Left kidney (tissue), 2 donors: ENCODE results near the gene TREML2. TPM values are rescaled to one million over a fixed set of nuclear protein-coding genes. Genes with fewer than 3 reads are reported as not detected.
"Not testable (repeated sequence)": the region's sequence is repeated elsewhere in the genome, so short reads cannot be mapped to it uniquely, and the experiment has no call there.

ENCODE experiments used
- DNase-seq: peaks from one replicate; pipeline ENCODE4 v3.0.0-alpha.2; 2013
- polyA plus RNA-seq: library from polyadenylated mRNA; unstranded; fragments of 120-200 nt; gene quantifications from one replicate; pipeline ENCODE4 v1.2.1, GENCODE V29; 2013; ENCODE audit not compliant: insufficient read length

The TREML2 gene
- polyA plus RNA-seq, 1 donor, result 0.07 TPM

DNA sequence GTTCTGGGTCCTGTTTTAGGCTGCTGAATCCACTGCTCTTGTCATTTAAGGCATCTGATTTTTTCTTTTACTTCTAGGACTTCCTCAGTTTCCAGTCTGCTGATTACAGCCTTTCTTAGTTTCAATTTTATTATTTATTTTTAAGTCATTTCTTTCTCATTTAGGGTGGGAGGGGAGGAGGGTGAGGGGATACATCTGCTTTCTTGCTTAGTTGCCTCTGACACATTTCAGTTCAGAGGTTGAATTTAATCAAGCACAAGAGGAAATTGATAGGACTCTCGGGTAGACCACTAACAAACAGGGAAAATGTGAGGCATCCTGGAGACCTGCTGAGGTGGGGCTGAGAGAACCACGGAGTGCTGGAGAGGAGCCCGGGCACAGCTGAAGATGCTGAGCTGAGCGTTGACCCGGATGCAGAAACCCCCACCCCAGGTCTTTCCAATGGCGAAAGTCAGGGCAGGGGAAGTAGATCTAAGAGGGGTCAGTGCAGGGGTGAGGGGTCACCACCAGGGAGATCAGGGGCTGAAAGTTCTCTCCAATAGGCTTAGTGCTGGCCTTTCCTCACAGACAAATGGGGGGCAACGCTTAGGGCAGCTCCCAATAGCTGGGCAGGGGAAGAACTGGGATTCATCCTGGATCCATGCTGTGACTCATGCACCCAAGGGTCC, 7.6 kb upstream of the TREML2 start:
- no peak for DNase-seq

DNA sequence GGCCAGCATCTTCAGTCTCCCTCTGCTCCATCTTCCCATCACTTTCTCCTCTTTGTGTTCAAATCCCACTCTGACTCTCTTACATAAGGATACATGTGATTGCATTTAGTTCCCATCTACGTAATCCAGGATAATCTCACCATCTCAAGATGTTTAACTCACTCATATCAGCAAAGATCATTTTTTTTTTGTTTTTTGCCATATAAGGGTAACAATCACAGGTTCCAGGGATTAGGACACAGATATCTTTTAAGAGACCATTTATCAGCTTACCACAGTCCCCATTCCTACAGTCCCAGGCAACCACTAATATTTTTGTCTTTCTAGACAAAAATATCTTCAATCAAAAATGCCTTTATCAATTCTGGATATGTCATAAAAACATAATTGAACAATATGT, 3.2 kb upstream of the TREML2 start:
- DNase-seq, result no peak

DNA sequence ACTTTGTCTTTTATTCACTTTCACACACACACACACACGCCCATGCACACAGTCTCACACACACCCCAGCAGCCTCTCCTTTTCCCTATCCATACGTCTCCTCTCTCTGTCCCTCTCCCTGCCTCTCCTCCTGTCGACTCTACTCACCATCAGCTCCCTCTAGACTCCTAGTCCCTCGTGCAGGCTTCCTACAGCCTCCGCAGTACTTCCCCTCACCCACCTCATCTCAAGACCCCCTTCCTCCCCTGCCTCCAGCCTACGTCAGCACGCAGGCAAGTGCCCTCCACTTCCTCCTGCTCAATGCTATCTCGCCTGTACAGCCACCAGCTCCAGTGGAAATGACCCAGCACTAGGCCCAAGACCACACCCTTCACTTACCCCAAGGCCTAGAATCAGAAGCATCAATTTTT, 820 bp upstream of the TREML2 start:
- DNase-seq, result no peak

DNA sequence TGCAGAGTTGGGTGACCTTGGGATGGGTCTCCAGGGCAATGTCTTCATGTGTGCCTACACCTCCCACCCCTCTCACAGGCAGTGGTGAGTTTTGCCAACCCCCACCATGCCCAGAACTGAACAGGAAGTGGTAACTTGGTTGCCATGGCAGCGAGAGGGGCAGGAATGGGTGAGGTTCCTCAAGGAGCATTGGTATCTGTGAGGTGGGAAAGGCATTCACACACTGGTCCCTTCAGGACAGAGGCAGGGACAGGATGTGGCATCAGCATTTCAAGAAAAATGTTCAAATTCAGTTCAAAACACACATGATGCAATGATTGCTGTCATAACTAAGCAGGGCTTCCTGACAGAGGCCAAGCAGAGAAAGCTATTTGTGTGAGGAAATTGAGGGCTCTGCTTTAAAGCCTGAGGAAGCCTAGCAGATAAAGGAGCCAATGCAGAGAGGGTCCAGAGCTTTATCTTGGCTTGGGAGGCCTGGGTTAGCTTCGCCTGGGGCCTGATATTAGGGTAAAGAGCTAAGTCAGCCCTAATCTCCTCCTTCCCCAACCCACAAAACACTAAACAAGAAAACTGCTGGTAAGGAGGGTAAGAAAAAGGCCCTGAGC, 551 bp downstream of the TREML2 start:
- no peak for DNase-seq

DNA sequence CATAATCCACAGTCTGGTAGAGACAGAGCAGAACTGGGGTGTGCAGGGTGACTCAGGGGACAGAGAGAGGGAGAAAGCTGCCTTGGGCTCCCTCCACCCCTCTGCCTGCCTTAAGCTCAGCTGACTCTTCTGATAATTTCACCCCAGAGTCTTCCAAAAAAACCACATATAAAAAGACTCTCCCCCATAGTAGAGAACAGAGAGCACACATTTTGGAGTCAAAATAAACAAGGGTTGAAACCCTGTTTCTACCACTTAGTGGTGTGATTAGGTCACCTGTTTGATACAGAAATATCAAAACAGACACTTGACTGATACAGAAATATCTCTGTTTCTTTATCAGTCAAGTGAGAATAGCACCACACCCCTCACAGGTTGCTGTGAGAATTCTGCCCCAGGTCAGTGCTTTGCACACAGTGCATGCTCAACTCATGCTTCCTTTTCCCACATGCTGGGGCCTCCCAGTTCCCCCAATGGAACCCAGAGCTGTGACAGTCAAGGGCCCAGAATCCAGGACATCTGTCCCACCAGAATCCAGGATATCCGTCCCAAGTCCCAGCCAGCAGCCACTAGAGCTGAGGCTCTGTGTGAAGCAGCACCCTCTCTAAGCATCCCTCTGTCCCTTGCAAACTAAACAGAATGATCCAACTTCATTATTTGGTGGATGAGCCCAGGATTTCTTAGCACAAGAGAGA, 1.2 kb downstream of the TREML2 start:
- DNase-seq, result no peak

DNA sequence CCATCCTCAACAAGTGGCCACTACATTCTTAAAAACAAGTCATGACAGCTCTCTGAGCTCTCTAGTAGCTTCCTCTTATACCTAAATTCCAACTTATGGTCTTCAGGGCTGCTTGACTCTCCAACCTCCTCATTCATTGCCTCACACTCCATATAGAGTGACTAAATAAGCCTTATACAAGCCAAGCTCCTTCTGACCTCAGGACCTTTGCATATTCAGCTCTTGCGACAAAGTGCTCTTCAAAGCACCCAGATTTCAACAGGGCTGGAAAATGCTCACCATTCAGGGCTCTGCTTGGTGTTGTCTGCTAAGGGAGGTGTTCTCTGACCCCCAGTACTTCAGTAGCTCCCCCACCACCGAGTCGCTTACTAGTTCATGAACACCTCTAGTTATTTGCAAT, 3.7 kb downstream of the TREML2 start:
- no peak for DNase-seq

DNA sequence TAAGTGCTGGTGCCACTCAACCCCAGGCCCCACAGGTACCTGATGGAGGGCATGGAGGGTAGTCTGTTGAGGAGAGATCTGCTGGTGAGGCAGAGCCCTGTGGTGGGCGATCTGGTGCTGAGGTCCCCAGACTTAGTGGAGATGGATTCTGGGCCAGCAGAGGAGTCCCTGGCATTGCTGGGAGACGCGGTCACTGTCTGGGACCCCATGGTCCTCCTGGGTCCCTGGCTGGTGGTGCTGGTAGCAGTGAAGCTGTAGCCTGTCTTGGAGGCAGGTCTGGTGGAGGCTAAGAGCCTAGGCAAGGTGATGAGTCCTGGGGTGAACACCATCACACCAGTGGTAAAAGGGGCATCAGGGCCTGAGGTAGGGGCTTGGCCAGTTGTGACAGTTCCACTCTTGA, 6.6 kb downstream of the TREML2 start:
- DNase-seq, result no peak

DNA sequence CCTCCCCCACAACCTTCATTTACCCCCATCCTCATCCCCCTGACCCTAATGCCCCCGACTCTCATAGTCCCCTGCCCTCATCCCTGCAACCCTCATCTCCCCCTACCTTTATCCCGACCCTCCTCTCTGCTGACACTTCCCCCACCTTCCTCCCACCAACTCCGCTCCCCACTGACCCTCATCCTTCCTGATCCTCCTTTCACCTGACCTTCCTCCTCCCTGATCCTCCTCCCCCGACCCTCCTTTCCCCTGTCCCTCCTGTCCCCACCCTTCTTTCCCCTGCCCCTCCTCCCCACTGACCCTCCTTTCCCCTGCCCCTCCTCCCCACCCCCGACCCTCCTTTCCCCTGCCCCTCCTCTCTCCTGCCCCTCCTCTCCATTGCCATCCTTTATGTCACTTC, 7.1 kb downstream of the TREML2 start:
- no peak for DNase-seq

DNA sequence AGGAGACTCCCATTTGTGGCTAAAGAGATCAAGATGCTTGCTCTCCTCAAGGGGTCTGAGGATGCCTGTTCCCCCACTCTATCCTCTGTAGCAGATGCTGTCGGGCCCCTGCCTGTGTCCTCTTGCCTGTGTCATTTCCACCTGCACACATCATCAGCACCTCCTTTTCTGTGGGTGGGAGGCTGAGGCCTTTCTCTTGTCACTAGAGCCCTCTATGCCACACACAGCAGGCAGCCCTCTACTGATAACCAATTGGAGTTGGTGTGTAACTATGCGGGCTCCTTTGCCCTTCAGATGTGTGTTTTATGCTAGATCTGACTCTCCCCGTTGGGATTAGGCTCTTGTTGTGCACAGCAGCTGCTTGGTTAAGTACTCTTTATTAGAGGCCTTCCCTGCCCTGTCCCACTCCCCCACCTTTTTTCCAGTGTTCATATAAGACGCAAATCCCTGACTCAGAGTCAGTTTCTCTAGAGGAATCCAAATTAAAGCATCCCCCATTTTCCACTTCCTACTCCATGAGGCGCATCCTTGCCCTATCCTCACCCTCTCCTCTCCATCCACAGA, 7.7 kb downstream of the TREML2 start:
- DNase-seq, result no peak

DNA sequence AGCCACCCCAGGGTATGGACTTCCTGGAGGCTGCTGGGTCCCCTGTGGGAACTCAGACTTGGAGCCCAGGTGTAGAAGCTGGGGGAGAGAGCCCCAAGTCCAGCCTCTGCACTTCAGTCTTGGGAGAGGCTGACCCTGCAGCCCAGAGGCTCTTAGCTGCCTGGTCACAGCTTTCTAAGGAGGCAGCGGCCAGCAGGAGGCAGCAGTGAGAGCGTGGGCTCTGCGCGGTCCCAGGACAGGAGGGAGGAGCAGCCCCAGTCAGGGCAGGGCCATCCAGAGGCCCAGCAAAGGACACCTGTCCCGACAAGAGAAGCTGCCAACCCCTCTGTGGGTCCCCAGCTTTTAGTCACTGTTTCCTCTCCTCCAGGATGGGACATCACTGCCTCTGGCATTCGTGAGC, 9.4 kb downstream of the TREML2 start:
- DNase-seq, result peak; percentile 5

DNA sequence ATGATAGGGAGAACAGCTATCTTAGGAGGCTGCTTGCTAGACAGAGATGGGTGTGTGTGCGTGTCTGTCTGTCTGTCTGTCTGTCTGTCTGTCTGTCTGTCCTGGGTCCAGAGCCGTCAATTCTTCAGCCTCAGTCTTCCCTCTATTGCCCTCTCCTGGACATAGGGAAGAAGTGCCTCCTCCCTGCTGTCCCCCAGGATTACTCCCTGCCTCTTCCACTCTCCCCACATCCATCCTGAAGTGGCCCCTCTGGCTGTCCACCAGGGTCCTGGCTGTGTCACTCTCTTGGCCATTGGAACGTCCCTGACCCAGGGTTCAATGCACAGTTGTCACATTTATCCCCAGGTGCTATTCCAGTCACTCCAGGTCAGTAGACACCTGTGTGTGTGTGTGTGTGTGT, 10.2 kb downstream of the TREML2 start:
- DNase-seq, result no peak

DNA sequence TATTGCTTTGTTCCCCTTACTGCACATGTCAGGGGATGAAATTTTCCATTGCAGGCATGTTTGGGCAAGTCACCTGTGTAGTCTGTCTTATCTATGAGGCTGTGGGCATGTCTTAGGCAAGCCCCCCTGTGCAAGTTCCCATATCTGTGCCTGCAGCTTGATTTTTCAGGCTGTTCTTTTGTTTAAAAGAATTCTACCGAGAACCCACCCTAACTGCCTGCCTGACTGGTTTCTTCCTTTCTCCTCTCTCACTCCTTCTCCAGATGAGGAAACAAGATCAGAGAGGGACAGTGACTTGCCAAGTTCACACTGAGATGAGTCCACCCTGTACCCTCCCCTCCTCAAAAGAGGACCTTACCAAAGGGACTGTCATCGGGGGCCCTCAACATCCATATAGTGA, 11.0 kb downstream of the TREML2 start:
- no peak for DNase-seq

DNA sequence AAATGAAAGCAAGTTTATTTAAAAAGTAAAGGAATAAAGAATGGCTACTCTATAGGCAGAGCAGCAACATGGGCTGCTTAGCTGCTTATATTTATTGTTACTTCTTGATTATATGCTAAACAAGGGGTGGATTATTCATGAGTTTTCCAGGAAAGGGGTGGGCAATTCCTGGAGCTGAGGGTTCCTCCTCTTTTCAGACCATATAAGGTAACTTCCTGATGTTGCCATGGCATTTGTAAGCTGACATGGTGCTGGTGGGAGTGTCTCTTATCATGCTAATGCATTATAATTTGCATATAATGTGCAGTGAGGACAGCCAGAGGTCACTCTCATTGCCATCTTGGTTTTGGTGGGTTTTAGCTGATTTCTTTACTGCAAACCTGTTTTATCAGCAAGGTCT, 11.9 kb downstream of the TREML2 start:
- DNase-seq, result not testable (repeated sequence)

DNA sequence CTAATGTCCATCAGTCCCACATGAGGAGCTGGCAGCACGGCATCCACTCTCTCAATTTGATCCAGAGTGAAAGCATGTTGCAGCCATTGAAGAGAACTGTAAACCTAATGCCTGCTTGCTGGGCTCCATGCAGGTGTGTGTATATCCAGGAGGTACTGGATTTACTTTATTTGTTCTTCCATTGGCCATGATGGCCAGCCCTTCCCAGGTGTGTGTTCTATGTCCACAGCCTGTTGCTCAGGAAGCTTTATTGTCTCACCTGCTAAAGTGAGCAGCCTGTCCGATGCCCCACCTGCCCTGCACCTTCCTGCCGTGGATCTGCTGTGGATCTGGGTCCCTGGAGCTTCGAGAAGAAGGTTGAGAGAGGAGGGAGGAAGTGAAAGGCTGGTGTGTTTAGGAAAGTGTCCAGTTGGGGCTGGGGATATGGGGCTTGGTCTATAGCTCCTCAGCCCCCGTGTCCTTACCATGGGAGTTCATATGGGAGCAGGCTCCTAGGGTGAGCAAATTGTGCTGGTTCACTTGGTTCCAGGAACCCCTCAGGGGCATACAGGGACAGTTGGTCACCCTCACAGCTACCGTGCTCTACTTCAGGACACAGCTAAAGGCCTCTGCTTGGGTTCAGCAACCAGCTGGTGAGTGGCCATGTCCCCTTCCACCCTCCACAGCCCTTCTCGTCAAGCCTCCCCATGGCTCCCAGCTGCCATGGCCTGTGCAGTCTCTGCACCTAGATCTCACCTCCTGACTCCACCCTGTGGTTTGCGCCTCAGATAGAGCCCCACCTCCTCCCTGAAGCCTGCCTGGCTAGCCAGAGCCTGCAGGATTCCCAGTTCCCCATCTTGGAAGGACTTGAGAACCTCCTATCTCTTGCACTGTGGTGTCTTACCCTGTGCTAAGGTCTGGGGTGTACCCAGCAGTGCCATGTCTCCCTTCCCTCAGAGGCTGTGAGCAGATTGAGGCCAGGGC, 12.7 kb downstream of the TREML2 start:
- no peak for DNase-seq

DNA sequence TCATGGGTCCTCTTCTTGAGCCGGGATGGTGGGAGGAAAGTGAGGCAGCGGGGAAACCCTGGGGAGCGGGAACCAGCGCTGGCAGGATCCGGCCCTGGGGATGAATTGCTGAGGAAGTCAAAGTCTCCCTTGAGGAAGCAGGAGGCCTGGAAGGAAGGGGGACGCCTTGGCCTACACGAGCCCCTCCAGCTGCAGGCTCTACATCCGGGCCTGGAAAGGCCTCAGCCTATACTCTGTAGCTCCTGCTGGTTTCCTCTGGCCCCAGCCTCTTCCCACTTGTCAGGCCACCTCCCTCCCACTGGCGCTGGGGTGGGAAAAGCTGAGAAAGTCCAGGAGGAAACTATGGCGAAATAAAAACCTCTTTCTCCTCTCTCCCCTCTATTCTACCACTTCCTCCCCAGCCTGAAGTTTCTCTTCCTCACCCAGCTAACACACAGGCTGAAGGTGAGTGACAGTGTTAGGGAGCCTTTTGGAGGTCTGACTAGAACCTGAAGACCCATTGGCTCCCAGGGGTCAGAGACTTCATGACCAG, 14.9 kb downstream of the TREML2 start:
- DNase-seq, result no peak

DNA sequence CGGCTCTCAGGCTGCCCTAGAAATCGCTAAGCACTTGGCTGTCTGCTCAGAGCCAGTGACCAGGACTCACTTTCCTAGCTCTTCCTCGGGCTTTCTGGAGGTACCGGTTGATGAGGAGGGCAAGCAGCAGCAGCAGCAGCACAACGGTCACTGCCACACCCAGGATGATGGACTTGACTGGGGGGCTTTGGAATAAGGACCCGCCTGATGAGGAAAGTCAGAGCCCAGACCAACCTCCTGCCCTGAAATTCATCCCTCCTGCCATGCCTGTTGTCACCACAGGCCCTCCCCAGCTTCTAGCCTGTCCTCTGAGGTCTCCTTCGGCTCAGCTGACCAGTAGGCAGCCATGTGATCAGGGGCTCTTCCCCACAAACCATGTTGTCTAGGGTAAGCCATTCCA, 16.2 kb downstream of the TREML2 start:
- DNase-seq, result no peak

DNA sequence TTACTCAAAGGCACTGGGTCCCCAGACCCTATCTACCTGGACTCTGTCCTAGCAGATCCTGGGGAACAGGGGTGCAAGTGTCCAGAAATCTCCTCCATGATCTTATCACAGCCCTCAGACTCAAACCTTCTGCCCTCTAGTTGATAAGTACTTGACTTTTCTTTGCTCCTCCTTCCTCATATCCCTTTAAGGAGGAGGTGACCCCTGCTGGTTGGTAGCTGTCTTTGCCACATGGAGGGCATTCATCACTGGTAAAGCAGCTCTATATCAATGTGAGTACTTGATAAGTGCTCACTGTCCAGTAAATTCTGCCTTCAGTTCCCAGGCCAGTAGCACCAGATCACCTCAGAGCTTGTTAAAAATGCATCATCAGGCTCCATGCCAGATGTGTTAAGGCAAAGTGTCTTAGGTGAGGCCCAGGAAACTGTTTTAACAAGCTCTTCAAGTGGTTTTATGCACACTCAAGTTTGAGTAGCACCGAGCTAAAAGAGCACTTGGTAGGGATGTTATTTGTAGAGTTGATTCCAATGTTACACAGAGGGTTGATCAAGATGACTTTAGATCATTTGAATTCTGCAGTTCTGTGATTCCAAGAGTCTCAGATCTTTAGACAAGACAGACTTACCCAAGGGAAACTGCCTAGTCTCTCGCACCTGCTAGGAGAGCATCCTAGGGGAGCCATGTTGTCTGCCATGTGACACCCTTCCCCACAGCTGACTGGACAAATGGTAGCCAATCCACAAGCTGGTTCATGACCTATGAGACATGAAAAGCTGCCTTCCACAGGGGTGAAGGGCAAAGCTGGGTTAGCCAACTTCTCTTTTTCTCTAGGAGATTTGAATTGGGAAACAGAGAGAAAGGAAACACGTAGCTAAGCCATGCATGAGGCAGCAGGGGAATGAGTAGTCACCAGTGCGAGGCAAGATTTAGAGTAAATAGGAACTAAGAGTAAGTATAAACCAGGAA, 18.6 kb downstream of the TREML2 start:
- DNase-seq, result peak; percentile 29

DNA sequence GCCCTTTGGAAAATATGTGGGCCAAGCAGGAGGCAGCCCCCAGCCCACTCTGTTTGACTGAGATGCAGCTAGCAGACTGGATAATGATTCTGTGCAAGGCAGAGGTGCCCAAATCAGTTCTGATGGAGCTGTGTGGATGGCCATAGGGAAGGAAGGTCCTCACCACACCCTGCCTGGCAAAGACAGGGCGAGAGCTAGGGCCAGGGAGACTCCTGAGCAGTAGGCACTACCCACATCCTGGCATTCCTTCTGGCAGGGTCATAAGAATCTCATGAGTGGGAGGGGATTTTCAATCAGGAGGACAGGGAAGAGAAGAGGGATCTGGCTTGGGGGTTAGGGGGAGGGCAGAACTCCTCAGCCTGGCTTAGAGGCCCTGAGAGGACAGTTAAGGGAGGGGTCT, 19.4 kb downstream of the TREML2 start:
- no peak for DNase-seq

DNA sequence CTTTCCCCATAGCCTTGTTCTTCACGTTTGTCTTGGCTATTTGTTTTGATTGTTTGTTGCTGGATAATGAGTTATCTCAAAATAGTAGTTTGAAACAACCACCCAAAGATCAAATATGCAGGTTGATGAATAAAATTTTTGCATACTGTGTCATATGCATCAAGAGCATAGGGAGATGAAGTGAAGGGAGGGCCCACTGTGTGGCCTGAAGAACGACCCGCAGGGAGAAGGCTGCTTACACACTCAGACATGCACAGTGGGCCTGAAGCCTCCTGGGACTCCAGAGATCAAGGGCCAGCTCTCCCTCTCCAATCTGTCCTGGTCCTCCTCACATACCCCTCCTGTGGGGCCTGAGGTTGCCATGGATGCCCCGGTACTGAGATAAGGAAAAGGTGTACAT, 21.8 kb downstream of the TREML2 start:
- no peak for DNase-seq

DNA sequence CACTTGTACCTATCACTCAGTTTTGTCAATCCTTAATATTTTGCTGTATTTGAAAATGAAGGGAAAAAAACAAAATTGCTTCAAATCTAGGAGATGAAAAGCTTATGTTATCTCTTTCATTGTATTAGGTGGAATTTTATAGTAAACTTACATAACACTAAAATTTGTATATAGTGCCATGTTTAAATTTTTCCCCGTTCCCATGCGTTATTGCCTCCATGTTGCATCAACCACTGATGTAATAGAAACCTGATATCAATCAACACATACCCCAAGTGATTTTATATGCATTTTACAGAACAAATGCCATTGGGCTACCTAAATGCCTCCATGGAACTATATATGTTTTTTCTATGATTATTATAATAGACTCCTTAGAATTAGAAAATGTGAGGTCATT, 23.3 kb downstream of the TREML2 start:
- no peak for DNase-seq

DNA sequence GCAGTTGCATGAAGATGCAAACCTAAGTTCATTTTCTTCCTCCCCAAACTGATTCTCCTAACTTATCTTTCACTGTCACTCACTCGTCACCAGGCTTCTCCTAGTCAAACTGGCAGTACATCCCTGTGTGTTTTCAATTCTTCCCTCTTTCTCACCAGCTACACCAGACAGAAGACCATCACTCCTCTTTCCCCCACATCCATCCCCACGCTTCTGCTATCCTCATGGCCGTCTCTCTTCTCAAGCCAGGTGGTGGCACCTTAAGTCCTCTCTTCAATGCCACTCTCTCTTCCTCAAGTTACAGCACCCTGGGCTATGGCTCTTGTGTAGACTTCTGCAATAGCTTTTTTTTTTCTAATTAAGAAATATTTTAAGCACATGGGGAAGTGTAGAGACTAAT, 23.7 kb downstream of the TREML2 start:
- no peak for DNase-seq
